Keratinocyte (primary cell): Measurements from ENCODE around the gene MIEN1.

Experiments used
- CTCF ChIP-seq, 3 experiments: IDR thresholded peaks in 1 of 3; conservative IDR thresholded peaks in 1 of 3; optimal IDR thresholded peaks in 1 of 3; 2 replicates in 2 of 3; 3 replicates in 1 of 3; pipeline versions ENCODE3 to v1.5.1; 2011; ENCODE audit warnings: low read length in 3 of 3, mild to moderate bottlenecking in 3 of 3, moderate library complexity in 2 of 3, control low read depth in 1 of 3, inconsistent platforms in 1 of 3; ENCODE audit not compliant: insufficient read depth in 2 of 3; ENCODE audit errors: extremely low read depth in 1 of 3
- EZH2 ChIP-seq: IDR thresholded peaks from one replicate; pipeline ENCODE4 v1.6.1; 2012; ENCODE audit warnings: inconsistent platforms, mild to moderate bottlenecking, low read length, moderate library complexity

DNA sequence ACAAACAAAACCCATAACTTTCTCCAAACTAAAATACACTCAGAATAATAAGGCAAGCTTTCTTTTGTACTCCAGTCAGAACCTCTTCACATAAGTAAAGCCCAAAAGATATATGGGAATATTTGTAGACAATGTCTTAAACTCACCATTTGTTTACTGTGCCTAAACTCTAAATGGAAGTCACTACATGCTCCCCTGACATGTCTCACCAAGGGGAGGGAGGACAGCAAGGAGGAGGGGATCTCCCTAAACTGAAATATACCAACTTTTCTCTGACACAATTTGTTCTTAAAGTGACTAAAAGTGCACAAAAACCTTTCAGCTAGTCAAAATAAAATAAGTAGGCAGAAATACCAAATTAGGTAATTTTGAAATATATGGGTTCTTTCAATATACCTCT, 45.9 kb upstream of the MIEN1 start:
- TF ChIP-seq CTCF (optimal IDR thresholded peaks at IDR 0.05 in 1 of 3, IDR thresholded peaks at IDR 0.05 in 1 of 3, conservative IDR thresholded peaks at IDR 0.05 in 1 of 3; ENCODE audit: extremely low read depth in 1 of 3, insufficient read depth in 2 of 3, low read length in 3 of 3) (no peak), EZH2 (no peak)
